ENCODE results near the gene MAP3K8.
A peak's percentile ranks its signal among the peaks of the same experiment; 100 is the strongest.

The MAP3K8 gene

DNA sequence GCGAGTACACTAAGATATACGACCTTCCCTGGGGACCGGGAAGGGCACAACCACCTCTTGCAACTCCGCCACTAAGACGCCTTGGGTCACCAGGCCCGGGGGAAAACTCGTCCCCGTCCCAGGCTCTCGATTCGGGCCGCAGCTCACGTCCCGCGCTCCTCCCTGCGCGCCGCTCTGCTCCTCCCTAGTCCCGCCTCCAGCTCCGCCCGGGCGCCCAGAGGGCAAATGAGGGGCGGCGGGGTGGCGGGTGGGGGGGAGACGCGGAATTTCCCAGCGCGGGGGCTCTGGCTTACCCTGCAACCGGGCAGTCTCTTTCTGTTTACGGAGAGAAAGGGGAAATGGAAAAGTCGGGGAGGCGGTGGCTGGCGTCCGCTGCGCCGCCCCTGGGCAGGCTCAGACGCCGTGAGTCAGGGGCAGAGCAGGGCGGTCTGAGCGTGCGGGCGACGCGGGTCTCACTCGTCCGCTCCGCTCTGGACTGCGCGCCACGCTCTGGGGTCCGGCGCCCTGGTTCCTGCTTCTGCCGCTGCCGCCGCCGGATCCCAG, at the start of gene MAP3K8:
Gene MAP3K8, plus strand, starts transcription at position 455 of the 543 bp plus-strand sequence. CDS start 4,755 bp downstream, outside the sequence.
- peak within 1 kb of the TSS; percentile 75 for H3K4me3 ChIP-seq (ENCODE audit: low read depth, low read length)
- TF ChIP-seq, protein P1, sequence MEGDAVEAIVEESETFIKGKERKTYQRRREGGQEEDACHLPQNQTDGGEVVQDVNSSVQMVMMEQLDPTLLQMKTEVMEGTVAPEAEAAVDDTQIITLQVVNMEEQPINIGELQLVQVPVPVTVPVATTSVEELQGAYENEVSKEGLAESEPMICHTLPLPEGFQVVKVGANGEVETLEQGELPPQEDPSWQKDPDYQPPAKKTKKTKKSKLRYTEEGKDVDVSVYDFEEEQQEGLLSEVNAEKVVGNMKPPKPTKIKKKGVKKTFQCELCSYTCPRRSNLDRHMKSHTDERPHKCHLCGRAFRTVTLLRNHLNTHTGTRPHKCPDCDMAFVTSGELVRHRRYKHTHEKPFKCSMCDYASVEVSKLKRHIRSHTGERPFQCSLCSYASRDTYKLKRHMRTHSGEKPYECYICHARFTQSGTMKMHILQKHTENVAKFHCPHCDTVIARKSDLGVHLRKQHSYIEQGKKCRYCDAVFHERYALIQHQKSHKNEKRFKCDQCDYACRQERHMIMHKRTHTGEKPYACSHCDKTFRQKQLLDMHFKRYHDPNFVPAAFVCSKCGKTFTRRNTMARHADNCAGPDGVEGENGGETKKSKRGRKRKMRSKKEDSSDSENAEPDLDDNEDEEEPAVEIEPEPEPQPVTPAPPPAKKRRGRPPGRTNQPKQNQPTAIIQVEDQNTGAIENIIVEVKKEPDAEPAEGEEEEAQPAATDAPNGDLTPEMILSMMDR (IDR thresholded peaks at IDR 0.05; ENCODE audit: borderline replicate concordance, insufficient read depth, low read depth, low read length): no peak

DNA sequence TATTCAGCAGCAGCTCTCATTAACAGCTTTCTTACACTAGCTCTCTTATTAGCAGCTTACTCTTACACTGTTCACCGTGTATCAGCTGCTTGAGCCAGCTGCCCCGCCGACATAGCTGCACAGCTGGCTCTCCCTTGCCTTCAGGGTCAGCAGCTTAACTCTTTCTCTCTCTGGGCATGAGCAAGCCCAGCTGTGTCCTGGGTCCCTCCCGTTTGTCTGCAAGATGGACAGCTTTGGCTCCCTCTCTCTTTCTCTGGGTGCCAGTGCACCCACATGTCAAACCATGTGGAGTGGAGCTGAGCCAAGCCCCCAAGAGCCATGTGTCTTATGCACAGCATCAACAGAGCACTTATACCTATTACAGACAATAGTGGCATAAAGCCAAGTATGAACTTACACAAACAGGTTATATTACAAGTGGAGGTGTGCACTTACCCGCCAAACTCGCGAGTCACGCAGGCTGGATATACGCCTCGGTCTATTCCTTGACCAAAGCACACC, 49.2 kb upstream of the MAP3K8 start:
- TF ChIP-seq, protein P1 (IDR thresholded peaks at IDR 0.05; ENCODE audit: borderline replicate concordance, insufficient read depth, low read depth, low read length): peak; percentile 57
- no peak overlapping the region for H3K4me3 ChIP-seq (ENCODE audit: low read depth, low read length)

- no peak overlapping the region for H3K4me3 ChIP-seq (ENCODE audit: low read depth, low read length)
- TF ChIP-seq, protein P1 (IDR thresholded peaks at IDR 0.05; ENCODE audit: borderline replicate concordance, insufficient read depth, low read depth, low read length): no peak
Observed at GRCh38 chr10:30386801-30387588, 47.0 kb upstream of the MAP3K8 start.

DNA sequence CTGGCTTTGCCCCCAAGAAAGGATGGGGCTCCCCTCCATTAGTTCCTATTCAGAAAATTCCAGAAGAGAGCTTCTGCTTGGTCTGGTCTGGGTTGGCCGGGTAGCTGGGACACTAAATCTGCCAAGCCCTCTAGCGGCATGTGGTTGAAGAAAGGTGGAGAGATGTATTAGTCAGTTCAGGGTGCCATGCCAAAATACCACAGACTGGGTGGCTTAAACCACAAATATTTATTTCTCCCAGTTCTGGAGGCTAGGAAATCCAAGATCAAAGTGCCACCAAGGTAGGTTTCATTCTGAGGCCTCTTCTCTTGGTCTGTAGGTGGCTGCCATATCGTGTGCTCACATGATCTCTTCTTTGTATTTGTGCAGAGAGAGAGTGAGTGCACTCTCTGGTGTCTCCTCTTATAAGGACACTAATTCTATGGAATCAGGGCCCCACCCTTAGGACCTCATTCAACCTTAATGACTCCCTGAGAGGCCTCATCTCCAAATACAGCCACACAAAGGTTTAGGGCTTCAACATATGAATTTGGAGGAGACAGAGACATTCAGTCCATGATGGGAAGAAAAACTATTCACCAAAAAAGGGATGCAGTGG, 46.2 kb upstream of the MAP3K8 start:
- TF ChIP-seq, protein P1 (IDR thresholded peaks at IDR 0.05; ENCODE audit: borderline replicate concordance, insufficient read depth, low read depth, low read length): no peak
- H3K4me3 ChIP-seq (ENCODE audit: low read depth, low read length): no peak overlapping the region

DNA sequence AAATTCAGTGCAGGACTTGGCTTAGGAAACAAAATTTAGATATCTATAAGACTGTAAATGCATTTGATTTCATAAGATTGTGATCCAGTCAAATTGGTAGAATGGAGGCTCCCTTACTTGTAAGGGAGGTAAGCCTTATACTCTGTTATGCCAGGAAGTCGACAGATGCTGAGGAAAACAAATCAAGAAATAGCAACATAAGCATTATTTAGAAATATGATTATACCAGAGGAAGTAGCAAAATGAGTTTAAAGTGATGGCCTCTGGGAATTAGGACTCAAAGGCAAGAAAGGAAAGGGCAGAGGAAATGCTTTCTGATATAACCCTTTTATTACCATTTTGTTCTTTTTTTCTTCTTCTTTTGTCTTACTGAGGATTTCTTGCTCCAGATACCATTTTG, 44.4 kb upstream of the MAP3K8 start:
- no peak overlapping the region for H3K4me3 ChIP-seq (ENCODE audit: low read depth, low read length)
- TF ChIP-seq, protein P1 (IDR thresholded peaks at IDR 0.05; ENCODE audit: borderline replicate concordance, insufficient read depth, low read depth, low read length): no peak

- TF ChIP-seq, protein P1 (IDR thresholded peaks at IDR 0.05; ENCODE audit: borderline replicate concordance, insufficient read depth, low read depth, low read length): no peak
- no peak overlapping the region for H3K4me3 ChIP-seq (ENCODE audit: low read depth, low read length)
Observed at GRCh38 chr10:30390207-30390606, 43.8 kb upstream of the MAP3K8 start.

All from GM12875 (cell line).